HG03095 (cell line): ENCODE results near the gene KCNMA1.

Experiments
- ATAC-seq: cut with Tn5 transposase; IDR thresholded peaks from one replicate; pipeline ENCODE4 v1.9.1; 2021; ENCODE audit warnings: moderate library complexity; ENCODE audit not compliant: unreplicated experiment

KCNMA1 gene

DNA sequence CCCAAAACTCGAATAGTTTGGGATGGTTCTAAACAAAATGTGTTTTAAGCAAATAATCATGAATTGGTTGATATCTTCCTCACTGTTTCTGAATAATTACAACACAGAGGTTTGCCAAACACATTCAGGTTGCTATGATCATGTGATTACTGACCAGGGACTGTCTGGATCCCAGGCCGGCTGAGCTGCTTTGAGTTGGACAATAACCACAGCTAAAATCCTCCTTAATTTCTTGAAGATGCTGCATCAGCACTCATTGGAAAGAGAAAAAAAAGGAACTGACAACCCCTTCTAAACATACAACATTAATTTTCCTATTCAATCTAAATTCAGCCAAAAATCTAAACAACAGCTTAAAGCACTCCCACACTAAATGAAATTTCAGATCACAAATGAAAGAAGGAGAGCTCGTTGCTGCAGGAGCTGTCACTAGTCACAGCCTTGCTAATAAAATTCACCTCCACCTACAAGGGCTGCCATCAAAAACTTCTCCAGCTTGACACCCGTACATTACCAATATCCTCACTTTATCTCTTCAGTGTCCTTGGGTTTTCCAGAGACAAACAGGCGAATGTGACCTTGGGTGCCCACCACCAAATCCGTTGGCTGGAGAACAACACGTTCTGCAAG, 560.2 kb downstream of the KCNMA1 start:
- no peak for ATAC-seq

DNA sequence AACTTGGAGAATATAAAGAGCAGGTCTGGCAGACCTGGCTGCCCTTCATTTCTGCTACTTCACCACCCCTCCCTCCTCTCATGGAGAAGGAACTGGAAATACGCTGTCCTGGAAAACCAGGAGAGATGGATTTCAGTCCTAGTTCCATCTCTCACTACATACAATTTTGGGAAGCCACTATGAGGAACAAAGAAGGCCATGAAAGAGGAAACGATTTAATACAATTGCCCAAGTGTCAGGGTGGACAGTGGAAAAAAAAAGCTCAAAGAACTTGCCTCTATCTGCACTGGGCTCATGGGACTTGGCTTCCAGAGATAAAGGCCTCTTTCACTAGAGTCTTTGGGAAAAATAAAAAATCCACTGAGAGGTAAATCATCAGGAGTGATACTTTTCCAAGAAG, 561.7 kb downstream of the KCNMA1 start:
- ATAC-seq, result no peak

DNA sequence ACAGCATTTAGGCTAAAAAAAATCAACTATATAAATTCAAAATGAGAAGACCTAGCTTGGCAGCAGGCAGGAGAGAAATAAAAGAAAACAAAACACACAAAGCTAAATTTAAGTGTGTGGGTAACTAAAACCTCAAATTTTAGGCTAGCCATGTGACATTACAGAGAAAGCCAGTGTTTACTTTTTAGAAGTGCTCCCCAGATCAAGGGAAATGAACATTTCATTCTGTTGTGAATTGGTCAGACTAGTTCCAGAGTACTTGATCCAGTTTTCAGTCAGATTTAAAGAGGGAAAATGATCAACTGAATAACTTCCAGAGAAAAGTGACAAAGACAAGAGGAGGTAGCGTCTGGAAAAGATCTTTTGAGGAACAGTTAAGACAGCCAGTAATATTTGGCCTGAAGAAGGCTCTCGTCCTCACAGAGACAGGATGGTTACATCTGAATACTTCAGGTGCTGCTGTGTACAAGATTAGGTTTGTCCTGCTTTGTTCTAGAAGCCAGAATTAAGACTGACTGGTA, 563.4 kb downstream of the KCNMA1 start:
- no peak for ATAC-seq

DNA sequence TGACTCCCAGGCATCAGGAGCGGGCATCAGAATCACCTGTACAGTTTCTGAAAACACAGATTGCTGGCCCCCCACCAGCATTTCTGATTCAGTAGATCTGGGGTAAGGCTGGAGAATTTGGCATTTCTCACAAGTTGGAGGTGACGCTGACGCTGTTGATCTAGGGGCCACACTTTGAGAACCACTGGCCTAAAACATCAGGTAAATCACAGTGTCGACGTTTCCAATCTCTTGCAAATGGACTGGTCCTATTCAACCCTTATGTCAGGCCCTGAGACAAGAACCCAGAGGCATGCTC, 564.0 kb downstream of the KCNMA1 start:
- no peak for ATAC-seq

DNA sequence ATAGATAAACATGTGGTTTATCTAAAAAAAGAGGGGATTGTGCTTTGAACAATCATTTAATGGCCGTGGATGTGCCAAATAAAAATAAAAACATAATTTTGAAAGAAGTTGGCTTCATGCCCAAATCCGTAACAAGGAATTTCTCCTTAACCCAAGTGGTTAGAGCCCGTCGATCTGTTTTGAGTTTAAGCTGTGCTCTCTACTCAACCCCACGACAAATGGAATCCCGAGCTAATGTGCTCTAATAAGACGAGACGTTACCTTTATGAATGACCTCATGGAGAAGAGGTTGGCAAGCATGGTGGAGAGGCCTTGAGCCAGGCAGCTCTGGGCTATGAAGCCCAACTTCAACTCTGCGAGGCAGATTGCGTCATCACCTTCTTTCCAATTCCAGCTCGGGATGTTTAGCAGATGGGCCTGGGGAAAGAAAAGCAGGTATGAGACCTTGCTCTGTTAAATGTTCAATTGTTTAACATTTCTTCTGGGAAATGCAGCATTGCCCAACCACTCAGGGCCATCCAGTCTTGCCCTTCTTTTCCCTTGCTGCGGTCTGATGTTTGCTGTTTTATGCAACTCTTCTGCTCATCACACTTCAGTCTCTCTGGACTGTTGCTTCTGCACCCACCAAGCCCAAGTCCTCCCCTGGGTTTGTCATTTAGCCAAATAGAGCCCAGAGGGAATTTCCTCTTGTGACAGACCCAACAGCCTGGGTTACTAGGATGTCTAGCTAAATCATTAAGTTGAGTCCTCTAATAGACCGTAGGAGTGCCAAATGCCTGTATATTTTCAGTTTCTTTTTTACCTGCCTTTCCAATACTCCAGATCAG, 564.6 kb downstream of the KCNMA1 start:
- no peak for ATAC-seq

DNA sequence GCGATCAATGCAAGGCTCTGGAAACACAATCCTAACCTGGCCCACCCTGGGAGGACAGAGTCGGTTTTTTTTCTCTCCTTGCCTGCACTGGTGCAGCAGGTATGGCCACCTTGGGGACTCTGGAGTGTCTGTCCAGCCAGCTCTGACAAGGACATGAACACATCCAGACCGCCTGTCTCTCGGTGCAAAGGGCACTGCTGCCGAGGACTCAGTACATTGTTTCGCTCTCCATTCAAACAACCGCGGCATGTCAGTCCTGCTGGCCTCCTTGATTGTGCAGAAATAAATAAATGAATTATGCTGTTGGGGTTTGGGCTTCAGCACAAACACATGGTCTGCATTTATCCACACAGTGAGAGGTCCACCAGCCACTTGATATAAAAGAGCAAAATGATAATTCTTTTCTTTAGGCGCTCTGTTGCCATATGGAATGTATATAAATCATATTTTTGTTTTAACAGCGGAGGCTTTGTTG, 565.2 kb downstream of the KCNMA1 start:
- ATAC-seq, result no peak

DNA sequence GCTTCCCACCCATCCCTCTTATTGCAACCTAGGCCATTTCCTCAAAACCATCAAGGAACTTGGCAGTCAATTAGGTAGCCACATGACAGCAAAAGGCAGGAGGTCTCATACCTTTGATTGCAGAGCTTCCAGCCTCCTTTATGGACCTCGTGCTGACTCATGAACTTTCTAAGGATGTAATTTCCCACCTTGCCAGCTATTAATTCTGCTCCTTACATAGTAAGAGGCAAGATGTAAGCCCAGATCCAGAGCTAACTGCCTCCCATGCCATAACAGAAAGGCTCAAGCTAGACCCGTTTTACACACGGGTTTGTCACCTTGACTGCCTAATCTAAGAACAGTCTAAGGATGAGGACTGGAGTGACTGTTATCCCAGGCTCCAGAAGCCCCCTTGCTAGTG, 565.7 kb downstream of the KCNMA1 start:
- ATAC-seq, result no peak

DNA sequence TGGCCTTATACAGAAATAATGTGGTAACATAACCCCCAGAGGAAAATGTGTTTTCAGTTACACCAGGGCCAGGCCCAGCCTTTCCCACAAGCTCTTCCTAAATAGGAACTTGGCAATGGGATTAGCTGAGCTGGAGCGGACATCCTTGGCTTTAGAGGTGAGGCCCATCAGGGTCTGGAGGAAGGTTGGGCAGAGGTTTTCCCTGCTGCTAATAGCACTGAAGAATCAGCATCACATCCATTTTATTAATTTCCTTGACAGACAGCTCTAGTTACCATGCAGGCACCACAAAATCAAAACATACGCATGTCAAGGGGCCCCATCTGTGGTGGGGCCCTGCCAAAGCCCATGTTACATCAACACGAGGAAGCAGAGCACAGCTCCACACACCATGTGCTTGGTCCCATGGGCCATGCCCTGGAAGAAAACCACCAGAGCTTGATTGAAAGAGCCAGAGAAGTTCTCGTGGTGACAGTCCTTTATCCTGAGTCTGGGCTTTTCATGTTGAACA, 566.6 kb downstream of the KCNMA1 start:
- no peak for ATAC-seq

DNA sequence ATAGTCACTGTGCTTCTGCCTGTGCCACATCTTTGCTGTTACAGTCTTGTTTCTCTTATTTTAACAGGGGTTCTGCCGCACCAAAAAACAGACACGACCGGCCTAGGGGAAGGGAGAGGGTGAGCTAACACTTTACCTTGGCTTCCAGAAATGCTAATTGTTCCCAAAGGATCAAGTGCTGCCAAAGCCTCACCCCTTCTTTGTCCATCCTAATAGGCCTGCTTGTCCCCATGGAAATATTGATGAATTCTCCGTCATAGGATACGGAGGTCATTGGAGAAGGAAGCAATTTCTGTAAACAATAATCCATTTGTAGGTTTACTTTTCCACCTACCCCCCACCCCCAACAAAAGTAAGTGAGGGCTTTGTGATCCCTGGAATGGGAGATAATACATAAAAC, 567.3 kb downstream of the KCNMA1 start:
- ATAC-seq, result no peak

DNA sequence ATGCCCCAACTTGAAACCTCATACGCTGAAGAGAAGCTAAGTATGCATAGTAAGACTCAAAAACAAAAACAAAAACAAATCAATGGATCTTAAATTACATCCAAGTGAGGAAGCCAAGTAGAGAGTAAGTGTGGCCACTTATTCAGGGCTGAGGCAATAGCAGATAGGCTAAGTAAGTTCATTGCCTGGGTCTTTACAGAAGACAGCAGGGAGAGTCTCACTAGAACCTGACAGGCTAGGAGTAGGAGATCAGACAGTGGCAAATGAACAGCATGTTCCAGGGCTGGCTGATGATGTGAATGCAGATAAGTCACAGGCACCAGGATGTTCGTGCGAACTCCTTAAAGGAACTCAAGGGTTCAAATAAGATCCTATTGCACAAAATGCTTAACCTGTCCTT, 568.6 kb downstream of the KCNMA1 start:
- ATAC-seq, result no peak

DNA sequence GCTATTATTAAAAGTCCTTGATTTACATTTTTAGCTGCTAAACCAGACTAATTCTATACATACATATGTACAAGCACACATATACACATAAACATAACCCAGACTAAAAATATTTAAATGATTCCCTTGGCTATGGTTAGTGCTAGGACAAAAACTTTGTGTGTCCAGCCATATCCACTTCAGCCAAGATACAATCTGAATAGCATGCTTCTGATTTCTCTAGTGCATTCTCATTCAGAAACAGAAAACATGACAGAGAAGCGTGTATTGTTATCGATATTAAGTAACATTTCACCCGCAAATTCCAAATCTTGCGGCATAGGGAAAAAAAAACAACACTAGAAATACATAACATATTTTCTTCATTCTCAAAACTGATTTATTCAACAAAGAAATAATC, 569.3 kb downstream of the KCNMA1 start:
- no peak for ATAC-seq

DNA sequence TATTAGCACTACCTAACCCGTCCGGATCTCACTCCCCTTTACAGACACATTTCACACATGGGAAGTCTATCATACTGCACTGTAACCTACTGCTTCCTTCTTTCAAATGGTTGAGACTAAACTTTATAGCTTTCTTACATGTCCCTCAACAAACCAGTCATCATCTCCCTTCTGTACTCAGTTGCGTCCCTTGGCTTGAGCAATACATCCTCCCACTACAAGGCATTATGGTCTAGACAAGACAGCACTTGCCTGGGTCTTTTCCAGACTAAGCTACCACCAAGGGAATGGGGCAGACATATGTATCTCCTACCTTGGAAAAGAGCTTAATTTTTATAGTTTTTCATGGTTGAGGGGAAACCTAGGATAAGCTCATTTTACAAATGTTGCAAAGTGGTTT, 575.2 kb downstream of the KCNMA1 start:
- ATAC-seq, result no peak

DNA sequence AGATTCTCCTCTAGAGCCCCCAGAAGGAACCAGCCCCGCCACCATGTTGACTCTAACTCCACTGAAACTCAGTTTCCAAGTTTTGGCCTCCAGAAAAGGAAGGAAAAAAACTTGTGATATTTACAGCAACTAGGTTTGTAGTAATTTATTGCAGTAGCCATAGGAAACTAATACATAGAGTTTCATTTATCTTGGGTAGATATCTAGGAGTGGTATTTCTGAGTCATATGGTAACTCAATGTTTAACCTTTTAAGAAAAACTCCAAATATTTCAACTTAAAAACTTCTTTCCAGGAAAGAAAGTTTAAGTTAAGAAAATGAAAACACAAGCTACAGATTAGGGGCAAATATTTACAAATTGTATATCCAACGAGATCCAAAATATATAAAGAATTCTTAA, 576.7 kb downstream of the KCNMA1 start:
- no peak for ATAC-seq

DNA sequence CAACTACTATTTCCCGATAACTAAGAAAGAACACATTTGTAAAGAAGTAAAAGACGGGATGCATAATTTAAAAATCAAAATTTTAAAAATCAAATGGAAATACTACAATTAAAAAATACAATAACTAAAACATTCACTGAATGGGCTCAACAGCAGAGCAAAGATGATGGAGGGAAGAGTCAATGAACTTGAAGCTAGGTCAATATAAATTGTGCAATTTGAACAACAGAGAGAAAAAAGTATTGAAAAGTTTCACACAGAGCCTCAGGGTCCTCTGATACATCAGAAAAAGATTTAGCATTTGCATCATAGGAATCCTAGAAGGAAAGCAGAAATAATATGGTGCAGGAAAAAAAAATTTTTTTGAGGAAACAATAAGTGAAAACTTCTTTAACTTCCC, 581.0 kb downstream of the KCNMA1 start:
- ATAC-seq, result no peak

DNA sequence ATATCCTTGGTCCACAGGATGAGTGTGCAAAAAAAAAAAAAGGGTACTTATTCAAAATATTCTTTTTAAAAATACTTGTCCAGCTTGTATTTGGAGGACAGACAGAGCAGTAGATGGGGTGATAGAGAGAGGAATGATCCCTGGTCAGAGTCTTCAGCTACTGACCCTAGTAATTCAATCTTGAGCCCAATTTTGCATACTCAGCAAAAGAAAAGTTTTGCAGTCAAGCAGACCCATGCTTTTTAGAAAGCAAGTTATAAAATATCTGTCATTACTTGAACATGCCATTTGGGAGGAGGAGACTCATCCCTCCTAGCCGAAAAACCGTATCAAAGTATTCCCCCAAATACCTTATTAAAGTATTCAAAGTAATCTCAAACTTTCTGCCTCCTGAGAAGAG, 585.0 kb downstream of the KCNMA1 start:
- no peak for ATAC-seq

DNA sequence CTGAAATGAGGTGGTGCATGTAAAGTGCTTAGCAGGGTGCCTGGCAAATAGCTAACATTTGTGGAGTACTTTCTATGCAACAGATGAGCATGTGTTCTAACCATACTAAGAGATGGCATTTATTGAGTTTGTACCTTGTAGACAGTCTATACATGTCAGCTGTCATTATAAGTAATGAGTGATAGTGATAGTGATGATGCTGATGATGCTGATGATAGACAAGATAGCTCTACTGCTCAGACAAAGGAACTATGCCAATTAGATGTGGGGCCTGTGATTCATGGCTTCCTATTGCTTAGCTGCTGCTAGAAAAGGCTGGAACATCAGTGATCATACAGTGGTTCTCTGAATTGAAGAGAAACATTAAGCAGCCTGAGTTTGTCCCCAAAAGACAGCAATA, 585.8 kb downstream of the KCNMA1 start:
- no peak for ATAC-seq

DNA sequence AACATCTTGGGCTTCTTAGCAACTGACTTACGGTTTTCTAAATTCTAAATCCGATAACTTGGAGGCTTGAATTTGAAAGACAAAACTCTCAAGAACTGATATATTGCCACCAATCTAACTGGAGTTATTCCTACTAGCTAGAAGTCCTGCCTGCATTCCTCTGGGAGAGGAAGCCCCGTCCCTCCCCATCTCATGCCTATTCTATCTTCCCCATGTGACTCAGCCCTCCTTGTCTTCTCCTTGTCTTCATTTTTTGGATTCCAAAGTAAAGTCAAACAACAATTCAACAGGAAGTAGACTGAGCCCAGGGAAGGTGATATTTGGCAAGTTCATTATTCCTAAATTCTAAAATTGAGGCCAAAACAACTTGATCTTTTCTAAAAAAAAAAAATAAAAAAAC, 587.7 kb downstream of the KCNMA1 start:
- ATAC-seq, result no peak

DNA sequence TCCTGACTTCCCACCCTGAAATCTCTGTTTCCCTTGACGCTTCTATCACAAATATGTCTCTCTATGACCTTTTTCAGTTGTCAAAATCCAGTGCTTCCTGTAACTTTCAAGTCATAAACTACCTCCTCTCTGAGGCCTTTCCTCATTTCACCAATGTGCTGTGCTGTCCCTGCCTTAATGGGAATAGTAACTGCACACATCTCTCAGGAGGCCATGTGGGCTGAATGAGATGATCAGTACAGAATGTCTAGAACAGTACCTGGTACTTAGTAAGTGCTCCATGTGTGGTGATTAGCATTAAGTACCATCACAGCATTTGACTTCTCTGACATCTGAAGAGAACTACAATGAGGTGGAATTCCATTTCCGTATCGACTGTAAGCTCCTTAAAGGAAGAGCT, 588.5 kb downstream of the KCNMA1 start:
- ATAC-seq, result no peak

DNA sequence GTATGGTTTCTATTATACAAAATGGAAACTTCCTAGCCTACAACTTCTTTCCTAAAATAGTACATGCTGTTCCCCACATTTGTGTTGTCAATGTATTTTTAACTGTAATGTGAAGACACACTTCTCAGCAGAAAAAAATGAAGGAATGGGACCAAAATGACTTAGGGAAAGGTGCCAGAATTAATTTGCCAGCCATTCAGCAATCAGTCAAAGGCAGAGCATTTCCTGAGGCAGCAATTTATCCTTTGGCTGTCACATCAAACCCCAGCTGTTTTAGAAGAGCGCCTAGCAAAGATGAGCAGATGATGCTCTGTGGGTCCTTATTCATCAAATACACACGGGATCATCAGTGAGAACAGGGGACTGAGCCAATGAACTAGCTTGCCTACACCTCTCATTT, 592.5 kb downstream of the KCNMA1 start:
- ATAC-seq, result no peak

DNA sequence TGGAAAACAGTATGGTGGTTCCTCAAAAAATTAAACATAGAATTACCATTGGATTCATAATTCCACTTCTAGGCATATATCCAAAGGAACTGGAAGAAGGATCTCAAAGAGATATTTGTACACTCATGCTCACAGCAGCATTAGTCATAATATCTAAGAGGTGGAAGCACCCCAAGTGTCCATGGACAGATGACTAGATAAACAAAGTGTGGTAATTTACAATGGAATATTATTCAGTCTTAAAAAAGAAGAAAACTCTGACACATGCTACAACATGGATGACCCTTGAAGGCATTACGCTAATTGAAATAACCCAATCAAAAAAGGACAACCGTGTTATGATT, 594.2 kb downstream of the KCNMA1 start:
- ATAC-seq, result no peak

DNA sequence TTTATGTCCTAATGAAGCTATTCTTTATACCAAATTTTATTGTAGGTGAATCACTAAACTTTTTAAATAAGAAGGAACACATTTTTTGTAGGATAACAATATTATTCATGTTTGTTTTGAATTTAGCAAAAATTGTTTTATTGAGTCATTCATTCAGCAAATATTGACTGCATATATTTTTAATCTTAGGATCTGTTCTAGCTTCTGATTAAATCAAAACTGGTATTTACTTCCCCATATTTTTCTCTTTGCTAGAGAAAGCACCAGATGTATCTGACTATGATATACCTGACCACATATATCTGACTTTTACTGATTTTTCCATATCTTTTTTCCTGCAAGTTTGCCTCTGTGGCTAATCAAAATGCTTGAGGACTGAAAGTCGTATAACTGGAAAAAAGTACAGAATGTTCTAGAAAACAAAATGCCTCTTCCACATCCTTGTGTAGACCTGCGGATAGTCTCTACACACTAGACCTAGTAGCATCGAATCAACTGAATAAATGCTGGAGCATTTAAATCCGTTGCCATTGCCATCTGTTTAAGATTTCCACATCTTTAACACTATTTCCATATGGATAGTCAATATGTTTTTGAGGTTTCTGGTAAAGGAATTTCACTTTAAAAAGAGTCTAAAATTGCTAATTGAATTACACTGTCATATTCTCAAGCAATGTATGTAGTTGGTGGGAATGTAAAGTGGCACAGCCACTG, 594.7 kb downstream of the KCNMA1 start:
- ATAC-seq, result no peak
